Stimulated activated naive CD8-positive, alpha-beta T cell treated with anti-CD3 and anti-CD28 coated beads, Interleukin-15, Interleukin-2, amounts not matched to agents 100 ng/mL and 50 ng/mL, for 24 hours (primary cell): ENCODE data around the gene NKX2-1.
"Not testable (repeated sequence)": the region's sequence is repeated elsewhere in the genome, so short reads cannot be mapped to it uniquely, and the experiment has no call there.

Source experiments
- H3K27ac Mint-ChIP-seq: one replicate; pipeline ENCODE4 v1.8.0; 2021; ENCODE audit warnings: mild to moderate bottlenecking, mixed read lengths
- H3K27me3 Mint-ChIP-seq: one replicate; pipeline ENCODE4 v1.8.0; 2021; ENCODE audit warnings: mixed read lengths
- H3K36me3 Mint-ChIP-seq: one replicate; pipeline ENCODE4 v1.8.0; 2021; ENCODE audit warnings: low read depth, mixed read lengths
- H3K4me1 Mint-ChIP-seq: one replicate; pipeline ENCODE4 v1.8.0; 2021; ENCODE audit warnings: low read depth, mixed read lengths
- H3K4me3 Mint-ChIP-seq: one replicate; pipeline ENCODE4 v1.8.0; 2021; ENCODE audit warnings: mild to moderate bottlenecking, mixed read lengths
- H3K9me3 Mint-ChIP-seq: one replicate; pipeline ENCODE4 v1.8.0; 2021; ENCODE audit warnings: mixed read lengths

The NKX2-1 gene

GRCh38 chr14:36519431-36520321 is at the start of gene NKX2-1:
Gene NKX2-1, minus strand, starts transcription at chr14:36520232. Its CDS starts 103 bp downstream, at chr14:36520129.
- Mint-ChIP-seq H3K4me1 (peaks cover 7% of the 10 kb centered on the region), H3K4me3 (peak within 1 kb of the TSS; percentile 48), H3K27ac (no peak within 1 kb of the TSS), H3K27me3 (peaks cover 77% of the 10 kb centered on the region), H3K9me3 (no peaks in the 10 kb centered on the region), H3K36me3 (no peaks in the 10 kb centered on the region)

- H3K4me3 Mint-ChIP-seq, result no peak overlapping the region
- H3K4me1 Mint-ChIP-seq, result no peaks in the 10 kb centered on the region
- peaks cover 19% of the 10 kb centered on the region for H3K27me3 Mint-ChIP-seq
- no peaks in the 10 kb centered on the region for H3K9me3 Mint-ChIP-seq
- no peaks in the 10 kb centered on the region for H3K36me3 Mint-ChIP-seq
- H3K27ac Mint-ChIP-seq, result no peak overlapping the region
Measured at GRCh38 chr14:36556811-36557433, 36.9 kb upstream of the NKX2-1 start.

GRCh38 chr14:36555998-36556743 is 36.1 kb upstream of the NKX2-1 start:
- H3K27me3 Mint-ChIP-seq, result peaks cover 16% of the 10 kb centered on the region
- H3K4me3 Mint-ChIP-seq, result no peak overlapping the region
- H3K36me3 Mint-ChIP-seq, result no peaks in the 10 kb centered on the region
- H3K9me3 Mint-ChIP-seq, result no peaks in the 10 kb centered on the region
- no peak overlapping the region for H3K27ac Mint-ChIP-seq
- no peaks in the 10 kb centered on the region for H3K4me1 Mint-ChIP-seq

DNA sequence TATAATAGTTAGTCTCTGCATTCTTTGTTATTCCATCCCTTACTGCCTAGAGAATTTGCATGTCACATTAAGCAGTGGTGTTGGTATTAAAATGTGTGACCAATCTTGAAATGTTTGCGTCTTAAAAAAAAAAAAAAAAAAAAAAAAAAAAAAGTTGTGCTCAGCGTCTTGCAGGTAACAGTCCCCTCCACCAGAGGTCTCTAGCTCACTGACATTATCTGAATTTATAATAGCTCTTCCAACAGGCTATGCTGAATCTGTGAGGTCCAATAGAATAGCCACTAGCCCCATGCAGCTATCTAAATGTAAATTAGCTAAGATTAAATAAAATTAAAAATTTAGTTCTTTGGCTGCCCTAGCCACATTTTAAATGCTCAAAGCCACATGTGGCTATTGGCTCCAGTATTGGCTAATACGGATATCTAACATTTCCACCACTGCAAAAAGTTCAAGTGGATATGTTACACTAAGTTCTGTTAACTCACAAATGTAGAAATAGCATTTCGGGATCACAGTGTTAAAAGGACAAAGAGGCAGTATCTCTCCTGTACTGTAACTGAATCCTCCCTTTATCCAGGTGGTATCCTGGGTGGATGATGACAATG is 33.7 kb upstream of the NKX2-1 start:
- H3K27ac Mint-ChIP-seq, result no peak overlapping the region
- no peaks in the 10 kb centered on the region for H3K9me3 Mint-ChIP-seq
- no peaks in the 10 kb centered on the region for H3K4me1 Mint-ChIP-seq
- H3K27me3 Mint-ChIP-seq, result peaks cover 15% of the 10 kb centered on the region
- no peaks in the 10 kb centered on the region for H3K36me3 Mint-ChIP-seq
- no peak overlapping the region for H3K4me3 Mint-ChIP-seq

- Mint-ChIP-seq H3K4me3 (no peak overlapping the region), H3K27me3 (peaks cover 22% of the 10 kb centered on the region), H3K9me3 (no peaks in the 10 kb centered on the region), H3K36me3 (no peaks in the 10 kb centered on the region), H3K4me1 (no peaks in the 10 kb centered on the region), H3K27ac (no peak overlapping the region)
Measured at GRCh38 chr14:36550899-36551298, 30.9 kb upstream of the NKX2-1 start.

GRCh38 chr14:36544280-36544679 is 24.2 kb upstream of the NKX2-1 start:
- H3K4me1 Mint-ChIP-seq, H3K27ac Mint-ChIP-seq, H3K36me3 Mint-ChIP-seq, H3K4me3 Mint-ChIP-seq, H3K9me3 Mint-ChIP-seq: not testable (repeated sequence)
- peaks cover 23% of the 10 kb centered on the region for H3K27me3 Mint-ChIP-seq

DNA sequence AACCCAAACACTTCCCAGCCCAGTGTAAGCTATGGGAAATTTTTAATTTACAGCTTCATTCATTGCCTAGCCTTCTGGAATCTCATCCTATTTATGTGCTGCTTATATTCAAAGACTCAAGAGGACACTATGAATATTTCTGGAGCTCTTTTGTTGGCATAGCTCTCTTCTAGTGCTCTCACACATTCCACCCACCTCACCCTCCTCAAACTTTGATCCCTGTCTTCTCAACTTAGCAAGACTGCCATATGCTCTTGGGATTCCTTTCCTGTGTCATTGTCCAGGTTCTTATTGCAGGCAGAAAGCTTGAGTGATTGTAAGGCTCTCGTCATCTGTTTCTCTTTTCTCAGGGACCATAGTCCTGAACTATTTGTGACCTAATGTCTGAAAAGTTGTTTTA is 18.0 kb upstream of the NKX2-1 start:
- H3K4me1 Mint-ChIP-seq, result no peaks in the 10 kb centered on the region
- H3K36me3 Mint-ChIP-seq, result no peaks in the 10 kb centered on the region
- peaks cover 12% of the 10 kb centered on the region for H3K9me3 Mint-ChIP-seq
- no peak overlapping the region for H3K27ac Mint-ChIP-seq
- no peak overlapping the region for H3K4me3 Mint-ChIP-seq
- peaks cover 42% of the 10 kb centered on the region for H3K27me3 Mint-ChIP-seq

- Mint-ChIP-seq H3K27me3 (peaks cover 75% of the 10 kb centered on the region), H3K4me3 (no peak overlapping the region), H3K4me1 (peaks cover 11% of the 10 kb centered on the region), H3K27ac (peak overlapping the region; percentile 59), H3K36me3 (no peaks in the 10 kb centered on the region), H3K9me3 (peaks cover 12% of the 10 kb centered on the region)
Measured at GRCh38 chr14:36529062-36529461, 9.0 kb upstream of the NKX2-1 start.

- Mint-ChIP-seq H3K36me3 (no peaks in the 10 kb centered on the region), H3K27me3 (peaks cover 85% of the 10 kb centered on the region), H3K27ac (no peak overlapping the region), H3K4me1 (peaks cover 11% of the 10 kb centered on the region), H3K4me3 (no peak overlapping the region), H3K9me3 (peaks cover 12% of the 10 kb centered on the region)
Measured at GRCh38 chr14:36525746-36526099, 5.7 kb upstream of the NKX2-1 start.

GRCh38 chr14:36524874-36525745 is 5.1 kb upstream of the NKX2-1 start:
- Mint-ChIP-seq H3K27me3 (peaks cover 85% of the 10 kb centered on the region), H3K4me3 (no peak overlapping the region), H3K36me3 (no peaks in the 10 kb centered on the region), H3K4me1 (peaks cover 11% of the 10 kb centered on the region), H3K9me3 (peaks cover 12% of the 10 kb centered on the region), H3K27ac (no peak overlapping the region)

DNA sequence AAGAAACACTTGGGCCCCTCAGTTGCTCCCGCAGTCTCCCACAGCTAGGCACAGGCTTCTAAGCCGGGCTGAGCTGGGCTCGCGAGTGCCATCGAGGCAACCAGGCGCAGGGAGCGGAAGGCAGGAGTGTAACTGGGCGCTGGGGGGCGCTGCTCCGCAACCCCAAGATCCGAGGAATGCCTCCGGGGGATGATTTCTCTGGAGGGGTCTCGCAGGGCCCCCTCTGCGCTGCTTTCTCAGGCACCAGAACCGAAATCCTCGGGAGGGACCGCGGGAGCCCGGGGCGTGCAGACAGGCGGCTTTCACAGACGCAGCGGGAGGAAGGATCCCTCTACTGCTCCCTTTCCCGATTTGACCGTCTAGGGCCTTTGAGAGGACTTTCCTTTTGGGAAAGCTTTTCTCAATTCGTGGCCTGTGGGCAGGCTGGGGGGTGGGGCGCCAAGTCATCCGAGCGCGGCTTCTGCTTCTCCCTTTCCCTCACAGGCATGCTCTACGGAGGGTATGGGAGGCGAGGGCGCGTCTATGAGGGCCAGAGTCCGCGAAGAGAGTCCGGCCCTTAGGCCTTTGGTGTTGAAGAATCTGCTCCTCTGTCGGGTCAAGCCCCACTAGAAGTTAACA is 4.3 kb upstream of the NKX2-1 start:
- peaks cover 90% of the 10 kb centered on the region for H3K27me3 Mint-ChIP-seq
- no peaks in the 10 kb centered on the region for H3K36me3 Mint-ChIP-seq
- no peak overlapping the region for H3K4me3 Mint-ChIP-seq
- H3K9me3 Mint-ChIP-seq, result peaks cover 12% of the 10 kb centered on the region
- peaks cover 14% of the 10 kb centered on the region for H3K4me1 Mint-ChIP-seq
- no peak overlapping the region for H3K27ac Mint-ChIP-seq

- Mint-ChIP-seq H3K27me3 (peaks cover 83% of the 10 kb centered on the region), H3K9me3 (peaks cover 4% of the 10 kb centered on the region), H3K4me1 (peaks cover 7% of the 10 kb centered on the region), H3K36me3 (no peaks in the 10 kb centered on the region), H3K27ac (no peak overlapping the region), H3K4me3 (no peak overlapping the region)
Measured at GRCh38 chr14:36522972-36523715, 3.1 kb upstream of the NKX2-1 start.

DNA sequence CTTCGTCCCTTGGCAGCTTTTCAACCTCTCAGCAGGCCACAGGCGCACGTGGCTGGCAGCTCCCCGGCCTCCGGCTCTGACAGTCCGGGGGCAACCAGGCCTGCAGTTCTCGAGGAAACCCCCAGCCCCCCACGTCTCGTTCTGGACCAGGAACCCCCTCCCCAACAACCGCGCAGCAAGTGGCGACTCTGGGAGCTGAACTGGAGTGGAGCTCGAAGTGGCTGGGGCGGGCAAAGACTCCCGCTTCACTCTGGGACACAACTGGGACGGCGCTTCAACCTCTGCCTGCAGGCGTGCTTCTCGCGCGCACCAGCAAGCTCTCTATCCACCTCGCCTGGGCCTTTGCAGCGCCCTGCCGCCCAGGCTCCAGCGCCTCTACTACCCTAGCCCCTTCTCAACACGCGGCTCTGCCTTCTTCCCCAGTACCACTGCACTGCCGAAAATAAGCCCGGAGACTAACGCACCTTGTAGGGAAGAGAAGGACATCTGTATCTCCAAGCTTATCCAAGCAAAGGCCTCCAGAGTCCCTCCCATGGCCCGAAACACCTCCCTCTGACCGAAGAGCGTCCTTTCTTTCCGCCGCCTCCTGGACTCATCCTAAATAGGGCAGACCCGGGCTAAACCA is 2.4 kb upstream of the NKX2-1 start:
- Mint-ChIP-seq H3K27me3 (peaks cover 77% of the 10 kb centered on the region), H3K27ac (no peak overlapping the region), H3K9me3 (no peaks in the 10 kb centered on the region), H3K36me3 (no peaks in the 10 kb centered on the region), H3K4me1 (peaks cover 7% of the 10 kb centered on the region), H3K4me3 (no peak overlapping the region)
